GM12873 (cell line): Measurements from ENCODE around the gene IL20RB.

Experiments used
- CTCF ChIP-seq: IDR thresholded peaks from 2 replicates; pipeline ENCODE4 v1.5.1; 2012; ENCODE audit warnings: low read depth, mild to moderate bottlenecking, moderate library complexity, low read length, control low read depth; ENCODE audit not compliant: insufficient read depth; ENCODE audit errors: missing control alignments

The IL20RB gene

GRCh38 chr3:137046747-137047146 is 89.0 kb downstream of the IL20RB start:
- TF ChIP-seq CTCF = no peak

DNA sequence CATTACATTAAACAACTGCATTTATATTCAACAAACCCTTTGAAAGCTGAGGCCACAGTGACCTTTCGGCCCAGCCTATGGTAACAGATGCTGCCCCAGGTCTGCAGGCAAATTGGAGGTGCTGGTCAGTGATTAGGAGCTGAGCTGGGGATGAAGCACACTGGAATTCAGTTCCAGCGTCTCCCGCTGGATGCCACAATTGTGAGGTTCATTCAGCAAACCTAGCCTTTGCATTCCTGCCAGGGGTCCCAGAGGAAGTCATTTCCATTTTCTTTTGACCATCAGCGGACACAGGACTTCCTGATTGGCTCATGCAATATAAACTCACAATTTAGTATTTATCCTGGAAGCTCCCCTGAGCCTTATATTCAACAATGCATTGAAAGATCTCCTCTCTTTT is 89.5 kb downstream of the IL20RB start:
- TF ChIP-seq CTCF = no peak

GRCh38 chr3:137050281-137050680 is 92.5 kb downstream of the IL20RB start:
- TF ChIP-seq CTCF = no peak

DNA sequence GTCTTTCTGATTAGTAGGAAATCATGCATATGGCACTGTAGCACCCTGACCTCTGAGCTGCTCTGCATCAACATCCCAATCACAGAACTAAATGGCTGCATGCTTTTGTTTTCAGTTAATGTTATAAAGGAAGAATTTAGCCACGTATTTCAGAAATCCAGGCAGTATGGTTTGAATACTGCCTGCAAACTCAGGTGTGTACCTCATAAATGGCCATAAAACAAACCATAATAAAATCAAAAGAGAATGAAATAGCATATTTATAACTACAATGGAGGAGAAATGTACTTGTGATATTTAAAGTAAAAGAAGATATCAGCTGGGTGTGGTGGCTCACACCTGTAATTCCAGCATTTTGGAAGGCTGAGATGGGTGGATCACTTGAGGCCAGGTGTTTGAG is 94.5 kb downstream of the IL20RB start:
- TF ChIP-seq CTCF = no peak
